Gastrocnemius medialis (tissue), 4 donors: ENCODE measurements around the gene TIPIN. TPM values are rescaled to one million over a fixed set of nuclear protein-coding genes. Genes with fewer than 3 reads are reported as not detected.

Experiments used
- ATAC-seq, 2 donors: fragments of 150-250 bp; one replicate each; pipeline ENCODE4 v1.9.1; 2016
- DNase-seq, 2 donors: peaks; one replicate each; pipeline ENCODE4 v3.0.0-alpha.2; 2019
- H3K27ac ChIP-seq, 4 donors: fragments of 200-600 bp; sonication (generic); 1 replicate in 1 of 4; 2 replicates in 3 of 4; pipeline ENCODE4 v1.5.1; 2016 to 2018; ENCODE audit warnings: mild to moderate bottlenecking in 2 of 4, moderate library complexity in 1 of 4
- H3K27me3 ChIP-seq, 3 donors: fragments of 200-600 bp; sonication (generic) in 2 of 3; 1 replicate in 1 of 3; 2 replicates in 2 of 3; pipeline versions ENCODE4 v1.5.1 to v1.6.0; 2016 to 2019; ENCODE audit warnings: mild to moderate bottlenecking in 1 of 3, moderate library complexity in 1 of 3
- H3K36me3 ChIP-seq, 2 donors: fragments of 200-600 bp; sonication (generic) in 1 of 2; one replicate each; pipeline ENCODE4 v1.5.1; 2017 to 2018
- H3K4me1 ChIP-seq, 2 donors: fragments of 200-600 bp; sonication (generic) in 1 of 2; one replicate each; pipeline ENCODE4 v1.5.1; 2016 to 2017; ENCODE audit warnings: mild to moderate bottlenecking in 2 of 2
- H3K4me3 ChIP-seq, 4 donors: fragments of 200-600 bp; sonication (generic) in 3 of 4; 1 replicate in 1 of 4; 2 replicates in 3 of 4; pipeline ENCODE4 v1.5.1; 2016 to 2019; ENCODE audit warnings: mild to moderate bottlenecking in 2 of 4
- H3K9me3 ChIP-seq, 3 donors: fragments of 200-600 bp; sonication (generic) in 2 of 3; 1 replicate in 1 of 3; 2 replicates in 2 of 3; pipeline ENCODE4 v1.5.1; 2016 to 2019
- CTCF ChIP-seq, 5 experiments: fragments of 450-650 bp in 3 of 5; fragments of 200-600 bp in 2 of 5; sonication (generic) in 2 of 5; IDR thresholded peaks in 4 of 5; conservative IDR thresholded peaks in 1 of 5; 1 replicate in 4 of 5; 2 replicates in 1 of 5; pipeline ENCODE4 v1.5.1; 2016 to 2019; ENCODE audit warnings: antibody characterized with exemption in 5 of 5, mild to moderate bottlenecking in 3 of 5, moderate library complexity in 3 of 5
- POLR2A ChIP-seq, 2 donors: fragments of 450-650 bp; IDR thresholded peaks; one replicate each; pipeline ENCODE4 v1.6.1; 2017; ENCODE audit warnings: antibody characterized with exemption in 2 of 2, mild to moderate bottlenecking in 2 of 2, moderate library complexity in 2 of 2
- in situ Hi-C, 4 donors: fragments of 200-750 bp; cut with MboI; loops; one replicate each; pipeline versions ENCODE4 v1.15.0 to v1.8.0; 2017; ENCODE audit warnings: low sequenced_read_pairs in 4 of 4
- intact Hi-C: fragments of 100-400 bp; cut with DNase I; formaldehyde crosslinking; loops from one replicate; pipeline ENCODE4 v1.15.1; 2023; ENCODE audit warnings: low total_unique reads
- total RNA-seq, 4 donors: library from RNA; depleted of rRNA; stranded (reverse); fragments of >200 nt; gene quantifications; one replicate each; pipeline versions ENCODE4 v1.1.0 to v1.2.3, GENCODE V29; 2016

The TIPIN gene
- total RNA-seq, 4 donors from 2014 or later = 0.66 to 6.0 (median 3.6) TPM

- no peak for ATAC-seq
- H3K36me3 ChIP-seq = no peaks in the 10 kb centered on the region
- no peaks in the 10 kb centered on the region for H3K9me3 ChIP-seq
- no peak for TF ChIP-seq POLR2A (IDR thresholded peaks at IDR 0.05)
- no peak for TF ChIP-seq CTCF (IDR thresholded peaks at IDR 0.05 in 4 of 5, conservative IDR thresholded peaks at IDR 0.05 in 1 of 5)
- peak overlapping the region; percentile 78 to 88 (median 85) for H3K27ac ChIP-seq
- peaks cover 26 to 31% of the 10 kb centered on the region in 2 donors for H3K4me1 ChIP-seq
- peak overlapping the region in 3 of 4 donors; percentile 69 to 74 (median 73) for H3K4me3 ChIP-seq
- intact Hi-C loops = loop anchor here (5.0 kb wide), 1 partner anchor 202 kb away; the partner anchor contains the start of gene SNAPC5
- in situ Hi-C loops = loop anchor here in 3 of 4 donors (25.0 kb wide), 1 partner anchor 658 kb away; no protein-coding TSS in a partner anchor
- no peaks in the 10 kb centered on the region for H3K27me3 ChIP-seq
- DNase-seq = no peak
Observed at GRCh38 chr15:66294932-66295235, 61.6 kb downstream of the TIPIN start.

GRCh38 chr15:66294157-66294931 lies 62.1 kb downstream of the TIPIN start:
- H3K27ac ChIP-seq = peak overlapping the region; percentile 78 to 88 (median 85)
- ATAC-seq (peak; percentile 62 to 75), DNase-seq (no peak)
- in situ Hi-C loops (loop anchor here in 3 of 4 donors (25.0 kb wide), 1 partner anchor 657 kb away; no protein-coding TSS in a partner anchor), intact Hi-C loops (loop anchor here (5.0 kb wide), 1 partner anchor 203 kb away; the partner anchor contains the start of gene SNAPC5)
- H3K27me3 ChIP-seq = no peaks in the 10 kb centered on the region
- no peaks in the 10 kb centered on the region for H3K9me3 ChIP-seq
- H3K4me1 ChIP-seq = peaks cover 26 to 31% of the 10 kb centered on the region in 2 donors
- H3K36me3 ChIP-seq = no peaks in the 10 kb centered on the region
- peak overlapping the region; percentile 69 to 74 (median 71) for H3K4me3 ChIP-seq
- no peak for TF ChIP-seq POLR2A (IDR thresholded peaks at IDR 0.05)
- TF ChIP-seq CTCF (IDR thresholded peaks at IDR 0.05 in 4 of 5, conservative IDR thresholded peaks at IDR 0.05 in 1 of 5) = no peak

DNA sequence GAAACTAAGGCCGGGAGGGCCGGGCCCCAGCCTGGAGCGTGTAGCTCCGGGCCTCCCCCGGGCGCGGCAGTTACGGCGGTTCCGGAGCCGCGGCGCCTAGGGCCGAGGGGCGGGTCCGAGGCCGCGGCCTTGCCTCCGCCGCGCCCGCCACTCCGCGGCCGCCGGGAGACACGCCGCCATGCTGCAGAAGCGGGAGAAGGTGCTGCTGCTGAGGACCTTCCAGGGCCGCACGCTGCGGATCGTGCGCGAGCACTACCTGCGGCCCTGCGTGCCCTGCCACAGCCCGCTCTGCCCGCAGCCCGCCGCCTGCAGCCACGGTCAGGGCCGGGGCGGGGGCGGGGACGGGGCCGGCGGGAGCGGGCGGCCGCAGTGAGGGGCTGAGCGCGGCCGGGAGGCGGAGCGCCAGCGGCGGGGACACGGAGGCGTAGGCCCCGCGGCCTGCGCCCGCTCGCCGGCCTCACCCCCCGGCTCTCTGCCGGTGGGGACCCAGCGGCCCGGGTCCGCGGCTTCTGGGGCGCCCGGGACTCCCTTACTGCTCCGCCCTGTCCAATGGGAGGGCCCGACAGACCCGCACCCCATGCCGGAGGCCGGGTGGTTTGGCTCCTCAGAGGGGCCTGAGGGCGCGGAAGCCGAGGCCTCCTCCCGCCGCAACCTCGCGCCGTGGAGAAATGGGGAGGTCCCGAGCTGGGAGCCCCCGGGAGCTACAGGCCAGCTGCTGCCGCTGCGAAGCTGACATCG lies 62.9 kb downstream of the TIPIN start, which contains the start of gene DIS3L:
Gene DIS3L (plus strand): TSS at position 150 of the 738 bp plus-strand sequence. CDS start 29 bp downstream, at position 179.
- Histone ChIP-seq H3K9me3 (no peaks in the 10 kb centered on the region), H3K36me3 (no peaks in the 10 kb centered on the region), H3K27ac (peak within 1 kb of the TSS; percentile 78 to 88 (median 85)), H3K4me1 (peaks cover 26 to 31% of the 10 kb centered on the region in 2 donors), H3K4me3 (peak within 1 kb of the TSS; percentile 69 to 74 (median 71)), H3K27me3 (no peaks in the 10 kb centered on the region)
- DNase-seq = peak; percentile 5 to 25
- TF ChIP-seq CTCF (IDR thresholded peaks at IDR 0.05 in 4 of 5, conservative IDR thresholded peaks at IDR 0.05 in 1 of 5) (peak in 1 of 5 experiments; percentile 16), POLR2A (IDR thresholded peaks at IDR 0.05) (peak; percentile 3 to 11)
- peak; percentile 83 to 88 for ATAC-seq
- intact Hi-C loops (loop anchor here (5.0 kb wide), 1 partner anchor 204 kb away; the partner anchor contains the start of gene SNAPC5), in situ Hi-C loops (loop anchor here in 3 of 4 donors (25.0 kb wide), 1 partner anchor 656 kb away; no protein-coding TSS in a partner anchor)

DNA sequence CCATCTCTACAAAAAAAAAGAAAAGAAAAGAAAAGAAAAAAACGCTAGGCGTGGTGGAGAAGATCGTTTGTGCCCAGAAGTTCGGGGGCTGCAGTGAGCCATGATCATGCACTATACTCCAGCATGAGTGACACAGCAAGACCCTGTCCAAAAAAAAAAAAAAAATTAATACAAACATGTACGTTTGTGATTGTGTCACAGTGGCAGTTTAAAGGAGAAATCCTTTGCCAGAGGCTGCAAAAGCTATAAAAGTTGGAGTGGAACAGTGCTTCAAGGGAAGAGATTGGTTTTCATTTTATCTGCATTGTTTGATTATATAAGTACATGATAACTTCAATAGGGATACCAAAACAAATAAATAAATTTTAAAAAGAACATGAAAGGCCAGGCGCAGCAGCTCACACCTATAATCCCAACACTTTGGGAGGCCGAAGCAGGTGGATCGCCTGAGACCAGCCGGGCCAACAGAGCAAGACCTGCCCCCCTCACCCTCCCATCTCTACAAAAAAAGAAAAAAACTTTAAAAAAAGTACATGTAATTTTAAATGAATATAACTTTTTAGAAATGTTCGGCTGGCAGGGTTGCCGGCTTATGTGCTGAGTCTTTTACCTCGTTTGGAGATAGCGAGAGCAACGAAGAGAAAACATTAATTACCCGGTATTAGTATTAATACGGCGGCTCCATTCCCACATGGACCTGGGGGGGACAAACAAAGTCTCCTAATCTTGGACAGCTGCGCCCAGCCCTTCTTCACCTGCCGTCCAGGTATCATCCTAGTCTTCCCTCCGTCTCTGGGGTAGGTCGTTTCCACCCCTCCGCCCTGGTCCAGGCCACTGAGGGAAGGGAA lies 63.7 kb downstream of the TIPIN start:
- H3K4me1 ChIP-seq = peaks cover 26 to 31% of the 10 kb centered on the region in 2 donors
- peak overlapping the region; percentile 69 to 74 (median 71) for H3K4me3 ChIP-seq
- no peaks in the 10 kb centered on the region for H3K27me3 ChIP-seq
- intact Hi-C loops (loop anchor here (5.0 kb wide), 1 partner anchor 205 kb away; the partner anchor contains the start of gene SNAPC5), in situ Hi-C loops (loop anchor here in 3 of 4 donors (25.0 kb wide), 1 partner anchor 655 kb away; no protein-coding TSS in a partner anchor)
- ATAC-seq (no peak), DNase-seq (no peak)
- H3K27ac ChIP-seq = peak overlapping the region; percentile 78 to 88 (median 85)
- no peaks in the 10 kb centered on the region for H3K36me3 ChIP-seq
- no peak for TF ChIP-seq CTCF (IDR thresholded peaks at IDR 0.05 in 4 of 5, conservative IDR thresholded peaks at IDR 0.05 in 1 of 5)
- H3K9me3 ChIP-seq = no peaks in the 10 kb centered on the region
